Measurements from ENCODE around the gene ASB18. TPM values are rescaled to one million over a fixed set of nuclear protein-coding genes. Genes with fewer than 3 reads are reported as not detected.

Gene ASB18
- total and polyA plus RNA-seq, 10 of the 15 experiments (the other 5 are each of a cell fraction or from before 2014, with no cell fraction given), result not detected

DNA sequence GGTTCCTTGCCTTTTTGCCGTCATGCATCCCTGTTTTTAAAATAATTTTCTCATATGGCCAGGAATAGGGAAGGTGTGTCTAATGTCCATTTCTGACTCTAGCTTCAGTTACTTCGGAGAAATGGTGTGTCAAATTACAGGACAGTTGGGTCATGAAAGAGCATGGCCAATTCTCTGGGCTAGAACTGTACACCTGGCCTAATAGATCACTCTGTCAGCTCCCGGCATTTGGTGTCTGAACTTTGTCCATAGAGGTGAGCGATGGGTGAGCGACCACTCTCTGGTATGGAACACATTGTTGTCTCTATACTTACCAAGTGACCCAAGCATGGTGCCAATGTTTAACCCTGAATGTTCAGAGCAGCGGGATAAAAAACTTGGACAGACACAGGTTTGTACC is 38.3 kb upstream of the ASB18 start:
- BruUV-seq (replicated peaks), result no TSS peak
- Histone ChIP-seq H3K4me2 (ENCODE audit: control insufficient read depth, insufficient read depth) (no peak overlapping the region), H3K9ac (ENCODE audit: control insufficient read depth, insufficient read depth, low read length) (no peak overlapping the region), H3K9me3 (replicated peaks; ENCODE audit: control insufficient read depth, insufficient read depth, low read length) (no peaks in the 10 kb centered on the region), H3K27ac (ENCODE audit: control insufficient read depth, insufficient read depth) (no peak overlapping the region), H3K79me2 (ENCODE audit: control insufficient read depth, insufficient read depth, low read length) (no peaks in the 10 kb centered on the region), H3K27me3 (replicated peaks in 1 of 2; ENCODE audit: control insufficient read depth in 2 of 2, insufficient read depth in 2 of 2, low read length in 1 of 2) (no peaks in the 10 kb centered on the region; a peak in 1 of 4 replicates), H4K20me1 (ENCODE audit: control insufficient read depth, insufficient read depth) (no peaks in the 10 kb centered on the region), H3K4me1 (ENCODE audit: control insufficient read depth, insufficient read depth, low read length) (no peaks in the 10 kb centered on the region), H3K36me3 (ENCODE audit: control insufficient read depth in 2 of 2, insufficient read depth in 2 of 2, low read length in 1 of 2) (no peaks in the 10 kb centered on the region), H2AFZ (ENCODE audit: control insufficient read depth, low read depth, low read length) (no peak overlapping the region), H3K4me3 (no peak overlapping the region)
- ATAC-seq, result no peak
- in situ Hi-C loops (cut with MboI) (no loop called here), intact Hi-C loops (cut with micrococcal nuclease; ENCODE audit: unreplicated experiment) (no loop called here)
- CTCF ChIA-PET, result no interaction called here
- TF ChIP-seq NRF1 (conservative IDR thresholded peaks at IDR 0.05; ENCODE audit: low read depth, low read length) (no peak), MEF2A (IDR thresholded peaks at IDR 0.05; ENCODE audit: insufficient read depth, low read depth, low read length) (no peak), PAX8 (IDR thresholded peaks at IDR 0.05) (no peak), BACH1 (IDR thresholded peaks at IDR 0.05; ENCODE audit: borderline replicate concordance) (no peak), ZNF24 (IDR thresholded peaks at IDR 0.05) (no peak), SUPT20H (IDR thresholded peaks at IDR 0.05; ENCODE audit: borderline replicate concordance, control insufficient read depth, low read depth, low read length) (no peak), MYC (IDR thresholded peaks at IDR 0.05; ENCODE audit: insufficient read depth, insufficient read length, insufficient replicate concordance, low read length, severe bottlenecking) (no peak), SIN3A (IDR thresholded peaks at IDR 0.05; ENCODE audit: low read depth, low read length) (no peak), GABPA (IDR thresholded peaks at IDR 0.05; ENCODE audit: low read depth) (no peak), RFX5 (IDR thresholded peaks at IDR 0.05; ENCODE audit: low read depth, low read length) (no peak)
- TF ChIP-seq, protein P1, sequence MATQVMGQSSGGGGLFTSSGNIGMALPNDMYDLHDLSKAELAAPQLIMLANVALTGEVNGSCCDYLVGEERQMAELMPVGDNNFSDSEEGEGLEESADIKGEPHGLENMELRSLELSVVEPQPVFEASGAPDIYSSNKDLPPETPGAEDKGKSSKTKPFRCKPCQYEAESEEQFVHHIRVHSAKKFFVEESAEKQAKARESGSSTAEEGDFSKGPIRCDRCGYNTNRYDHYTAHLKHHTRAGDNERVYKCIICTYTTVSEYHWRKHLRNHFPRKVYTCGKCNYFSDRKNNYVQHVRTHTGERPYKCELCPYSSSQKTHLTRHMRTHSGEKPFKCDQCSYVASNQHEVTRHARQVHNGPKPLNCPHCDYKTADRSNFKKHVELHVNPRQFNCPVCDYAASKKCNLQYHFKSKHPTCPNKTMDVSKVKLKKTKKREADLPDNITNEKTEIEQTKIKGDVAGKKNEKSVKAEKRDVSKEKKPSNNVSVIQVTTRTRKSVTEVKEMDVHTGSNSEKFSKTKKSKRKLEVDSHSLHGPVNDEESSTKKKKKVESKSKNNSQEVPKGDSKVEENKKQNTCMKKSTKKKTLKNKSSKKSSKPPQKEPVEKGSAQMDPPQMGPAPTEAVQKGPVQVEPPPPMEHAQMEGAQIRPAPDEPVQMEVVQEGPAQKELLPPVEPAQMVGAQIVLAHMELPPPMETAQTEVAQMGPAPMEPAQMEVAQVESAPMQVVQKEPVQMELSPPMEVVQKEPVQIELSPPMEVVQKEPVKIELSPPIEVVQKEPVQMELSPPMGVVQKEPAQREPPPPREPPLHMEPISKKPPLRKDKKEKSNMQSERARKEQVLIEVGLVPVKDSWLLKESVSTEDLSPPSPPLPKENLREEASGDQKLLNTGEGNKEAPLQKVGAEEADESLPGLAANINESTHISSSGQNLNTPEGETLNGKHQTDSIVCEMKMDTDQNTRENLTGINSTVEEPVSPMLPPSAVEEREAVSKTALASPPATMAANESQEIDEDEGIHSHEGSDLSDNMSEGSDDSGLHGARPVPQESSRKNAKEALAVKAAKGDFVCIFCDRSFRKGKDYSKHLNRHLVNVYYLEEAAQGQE (IDR thresholded peaks at IDR 0.05; ENCODE audit: low read depth, low read length), result no peak
- TF ChIP-seq, protein P2, sequence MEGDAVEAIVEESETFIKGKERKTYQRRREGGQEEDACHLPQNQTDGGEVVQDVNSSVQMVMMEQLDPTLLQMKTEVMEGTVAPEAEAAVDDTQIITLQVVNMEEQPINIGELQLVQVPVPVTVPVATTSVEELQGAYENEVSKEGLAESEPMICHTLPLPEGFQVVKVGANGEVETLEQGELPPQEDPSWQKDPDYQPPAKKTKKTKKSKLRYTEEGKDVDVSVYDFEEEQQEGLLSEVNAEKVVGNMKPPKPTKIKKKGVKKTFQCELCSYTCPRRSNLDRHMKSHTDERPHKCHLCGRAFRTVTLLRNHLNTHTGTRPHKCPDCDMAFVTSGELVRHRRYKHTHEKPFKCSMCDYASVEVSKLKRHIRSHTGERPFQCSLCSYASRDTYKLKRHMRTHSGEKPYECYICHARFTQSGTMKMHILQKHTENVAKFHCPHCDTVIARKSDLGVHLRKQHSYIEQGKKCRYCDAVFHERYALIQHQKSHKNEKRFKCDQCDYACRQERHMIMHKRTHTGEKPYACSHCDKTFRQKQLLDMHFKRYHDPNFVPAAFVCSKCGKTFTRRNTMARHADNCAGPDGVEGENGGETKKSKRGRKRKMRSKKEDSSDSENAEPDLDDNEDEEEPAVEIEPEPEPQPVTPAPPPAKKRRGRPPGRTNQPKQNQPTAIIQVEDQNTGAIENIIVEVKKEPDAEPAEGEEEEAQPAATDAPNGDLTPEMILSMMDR (IDR thresholded peaks at IDR 0.05 in 2 of 3, conservative IDR thresholded peaks at IDR 0.05 in 1 of 3; ENCODE audit: control insufficient read depth in 2 of 3, extremely low read depth in 1 of 3, insufficient read depth in 1 of 3, low read depth in 3 of 3, low read length in 3 of 3), result no peak
- 39% methylated on average over 6 of the region's 6 CpGs for WGBS (ENCODE audit: insufficient coverage, insufficient replicate concordance, low lambda C conversion rate, missing lambda C conversion rate)
- POLR2A ChIA-PET, result no interaction called here
- RAD21 ChIA-PET (ENCODE audit: unreplicated experiment), result no interaction called here
- no peak for FAIRE-seq
- SMC1A ChIA-PET (ENCODE audit: uncharacterized antibody, unreplicated experiment), result no interaction called here
- no peak for DNase-seq (ENCODE audit: low read depth, low spot score)

Measured in GM12878 (cell line).